HG02840 (cell line): ENCODE measurements around the gene MMP17.

Experiments
- ATAC-seq: cut with Tn5 transposase; IDR thresholded peaks from one replicate; pipeline ENCODE4 v1.9.1; 2021; ENCODE audit warnings: mild to moderate bottlenecking, moderate library complexity, moderate number of reproducible peaks; ENCODE audit not compliant: unreplicated experiment, low FRiP score

MMP17 gene

DNA sequence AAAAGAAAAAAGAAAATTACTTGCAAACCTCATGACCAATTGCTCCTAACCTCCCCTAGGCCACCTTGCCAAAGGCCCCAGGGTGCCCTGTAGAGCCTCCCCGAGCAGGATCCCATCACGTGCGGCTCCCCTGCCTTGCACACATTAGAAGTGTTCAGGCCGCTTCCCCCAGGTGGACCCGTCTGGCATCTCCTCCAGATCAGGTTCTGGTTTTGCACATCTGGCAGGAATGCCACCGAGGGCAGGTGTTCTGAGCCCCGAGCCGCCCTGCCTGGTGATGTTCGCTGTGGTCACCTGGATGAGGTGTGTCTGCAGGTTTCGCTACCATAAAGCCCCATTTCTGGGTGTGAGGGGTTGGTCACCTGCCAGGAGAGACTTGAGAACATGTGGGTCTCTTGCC is 19.3 kb downstream of the MMP17 start:
- no peak for ATAC-seq

DNA sequence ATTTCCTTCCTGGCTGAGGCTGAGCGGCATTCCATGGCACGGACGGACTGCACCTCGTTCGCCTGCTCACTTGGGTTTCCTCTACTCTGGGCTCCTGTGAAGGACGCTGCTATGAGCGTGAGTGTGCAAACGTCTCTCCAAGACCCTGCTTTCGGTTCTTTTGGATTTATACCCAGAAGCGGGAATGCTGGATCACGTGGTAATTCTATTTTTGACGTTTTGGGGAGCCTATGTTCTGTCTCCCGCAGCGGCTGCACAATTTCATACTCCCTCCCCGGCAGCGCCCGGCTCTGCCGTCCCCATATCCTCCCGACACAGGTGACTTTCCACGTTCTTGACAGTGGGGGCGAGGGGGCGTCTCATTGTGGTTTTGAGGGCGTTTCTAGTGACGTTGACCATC is 20.6 kb downstream of the MMP17 start:
- ATAC-seq: no peak

DNA sequence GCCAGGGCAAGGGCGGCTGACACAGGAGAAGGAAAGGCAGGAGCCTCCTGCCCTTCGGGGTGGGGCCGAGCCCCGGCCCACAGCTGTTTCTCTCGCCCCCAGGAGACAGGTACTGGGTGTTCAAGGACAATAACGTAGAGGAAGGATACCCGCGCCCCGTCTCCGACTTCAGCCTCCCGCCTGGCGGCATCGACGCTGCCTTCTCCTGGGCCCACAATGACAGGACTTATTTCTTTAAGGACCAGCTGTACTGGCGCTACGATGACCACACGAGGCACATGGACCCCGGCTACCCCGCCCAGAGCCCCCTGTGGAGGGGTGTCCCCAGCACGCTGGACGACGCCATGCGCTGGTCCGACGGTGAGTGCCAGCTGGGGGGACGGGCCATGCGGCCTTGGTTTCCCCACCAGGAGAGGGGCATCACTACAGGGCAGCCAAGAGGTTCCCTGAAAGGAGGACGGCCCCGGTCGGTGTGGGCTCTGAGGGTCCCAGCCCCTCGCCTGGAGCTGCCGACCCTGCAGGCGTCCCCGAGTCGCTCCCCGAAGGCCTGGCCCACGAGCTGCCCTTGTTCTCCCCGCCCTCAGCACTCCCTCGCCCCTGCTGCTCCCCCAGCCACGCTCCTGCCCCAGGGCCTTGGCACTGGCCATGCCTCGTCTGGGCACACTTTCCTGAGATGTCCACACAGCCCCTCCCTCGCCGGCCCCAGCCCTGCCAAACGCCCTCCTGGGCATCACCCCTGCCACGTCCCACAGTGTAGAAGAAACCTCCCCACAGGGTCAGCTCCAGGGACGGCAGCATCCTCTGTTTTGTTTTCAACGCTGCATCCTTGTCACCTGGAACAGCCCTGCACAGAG is 21.7 kb downstream of the MMP17 start:
- no peak for ATAC-seq

DNA sequence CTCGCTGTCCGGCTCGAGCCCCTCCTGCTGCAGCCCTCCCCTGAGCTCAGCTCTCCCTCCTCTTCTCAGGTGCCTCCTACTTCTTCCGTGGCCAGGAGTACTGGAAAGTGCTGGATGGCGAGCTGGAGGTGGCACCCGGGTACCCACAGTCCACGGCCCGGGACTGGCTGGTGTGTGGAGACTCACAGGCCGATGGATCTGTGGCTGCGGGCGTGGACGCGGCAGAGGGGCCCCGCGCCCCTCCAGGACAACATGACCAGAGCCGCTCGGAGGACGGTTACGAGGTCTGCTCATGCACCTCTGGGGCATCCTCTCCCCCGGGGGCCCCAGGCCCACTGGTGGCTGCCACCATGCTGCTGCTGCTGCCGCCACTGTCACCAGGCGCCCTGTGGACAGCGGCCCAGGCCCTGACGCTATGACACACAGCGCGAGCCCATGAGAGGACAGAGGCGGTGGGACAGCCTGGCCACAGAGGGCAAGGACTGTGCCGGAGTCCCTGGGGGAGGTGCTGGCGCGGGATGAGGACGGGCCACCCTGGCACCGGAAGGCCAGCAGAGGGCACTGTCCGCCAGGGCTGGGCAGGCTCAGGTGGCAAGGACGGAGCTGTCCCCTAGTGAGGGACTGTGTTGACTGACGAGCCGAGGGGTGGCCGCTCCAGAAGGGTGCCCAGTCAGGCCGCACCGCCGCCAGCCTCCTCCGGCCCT is 22.8 kb downstream of the MMP17 start:
- no peak for ATAC-seq

DNA sequence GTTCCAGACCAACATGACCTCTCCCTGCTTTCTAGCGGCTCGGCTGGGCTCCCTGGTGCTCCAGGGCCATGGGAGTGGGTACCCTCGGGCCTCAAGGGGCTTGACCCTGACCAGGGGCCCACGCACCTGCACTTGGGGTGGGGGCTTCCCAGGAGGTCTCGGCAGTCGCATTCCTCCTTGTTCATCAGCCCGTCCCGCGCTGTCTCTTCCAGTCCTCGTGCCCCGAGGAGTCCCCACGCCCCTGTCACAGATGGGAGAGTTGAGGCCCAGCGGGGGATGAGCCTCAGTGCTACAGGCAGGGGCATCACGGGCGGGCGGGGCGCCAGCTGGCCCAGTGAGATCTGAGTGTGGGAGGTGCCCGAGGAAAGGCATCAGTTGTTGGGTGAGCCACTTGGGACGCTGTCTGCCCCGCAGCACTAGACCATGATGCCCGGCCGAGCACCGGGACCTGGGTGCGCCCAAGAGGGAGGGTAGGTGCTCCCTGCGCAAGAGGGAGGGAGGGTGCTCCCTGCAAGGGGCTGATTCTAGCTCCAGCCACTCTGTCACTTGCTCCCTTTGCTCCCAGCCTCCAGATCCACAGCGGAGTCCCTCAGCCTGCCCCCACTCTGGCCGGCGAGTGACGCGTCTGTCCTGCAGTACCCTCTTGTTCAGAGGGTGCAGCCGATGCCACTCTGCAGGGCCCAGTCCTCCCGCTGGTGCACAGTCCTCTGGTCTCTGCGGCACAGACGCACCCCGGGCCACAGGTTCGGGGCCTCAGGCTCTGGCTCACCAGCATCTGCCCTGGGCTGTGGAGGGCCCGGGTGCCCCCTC is 23.8 kb downstream of the MMP17 start:
- ATAC-seq: no peak

DNA sequence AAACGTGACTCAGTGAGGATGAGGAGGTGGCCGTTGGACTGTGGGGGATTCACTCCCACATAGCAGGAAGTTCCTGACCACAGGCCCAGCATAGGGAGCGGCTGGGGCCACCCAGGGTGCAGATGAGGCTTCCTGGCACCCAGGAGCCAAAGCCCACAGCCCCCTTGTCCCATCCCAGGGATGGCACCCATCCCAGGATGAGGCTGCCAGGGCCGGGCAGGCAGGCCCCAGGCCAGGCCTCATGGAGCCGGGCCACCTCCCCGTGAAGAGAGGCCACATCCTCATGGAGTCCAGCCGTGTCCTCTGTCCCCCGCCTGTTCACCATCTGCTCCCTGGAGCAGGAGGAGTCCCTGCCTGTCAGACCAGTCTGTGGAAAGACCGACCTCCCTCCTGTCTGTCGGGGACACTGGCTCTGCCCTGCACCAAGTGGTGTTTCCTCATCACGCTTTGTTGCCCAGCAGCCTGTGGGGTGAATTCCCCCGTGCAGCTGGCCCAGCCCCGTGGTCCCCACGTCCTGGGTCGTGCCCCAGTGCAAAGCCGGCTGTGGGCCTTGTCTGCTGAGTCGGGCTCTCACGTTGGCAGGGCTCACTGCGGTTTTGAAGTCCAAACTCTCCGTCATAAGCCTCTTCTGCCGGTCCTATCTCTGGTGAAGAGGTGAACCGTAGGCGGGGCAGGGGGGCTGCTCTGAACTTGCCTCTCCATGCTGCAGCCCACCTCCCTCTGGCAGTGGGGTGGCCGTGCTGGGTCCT is 24.5 kb downstream of the MMP17 start:
- no peak for ATAC-seq

DNA sequence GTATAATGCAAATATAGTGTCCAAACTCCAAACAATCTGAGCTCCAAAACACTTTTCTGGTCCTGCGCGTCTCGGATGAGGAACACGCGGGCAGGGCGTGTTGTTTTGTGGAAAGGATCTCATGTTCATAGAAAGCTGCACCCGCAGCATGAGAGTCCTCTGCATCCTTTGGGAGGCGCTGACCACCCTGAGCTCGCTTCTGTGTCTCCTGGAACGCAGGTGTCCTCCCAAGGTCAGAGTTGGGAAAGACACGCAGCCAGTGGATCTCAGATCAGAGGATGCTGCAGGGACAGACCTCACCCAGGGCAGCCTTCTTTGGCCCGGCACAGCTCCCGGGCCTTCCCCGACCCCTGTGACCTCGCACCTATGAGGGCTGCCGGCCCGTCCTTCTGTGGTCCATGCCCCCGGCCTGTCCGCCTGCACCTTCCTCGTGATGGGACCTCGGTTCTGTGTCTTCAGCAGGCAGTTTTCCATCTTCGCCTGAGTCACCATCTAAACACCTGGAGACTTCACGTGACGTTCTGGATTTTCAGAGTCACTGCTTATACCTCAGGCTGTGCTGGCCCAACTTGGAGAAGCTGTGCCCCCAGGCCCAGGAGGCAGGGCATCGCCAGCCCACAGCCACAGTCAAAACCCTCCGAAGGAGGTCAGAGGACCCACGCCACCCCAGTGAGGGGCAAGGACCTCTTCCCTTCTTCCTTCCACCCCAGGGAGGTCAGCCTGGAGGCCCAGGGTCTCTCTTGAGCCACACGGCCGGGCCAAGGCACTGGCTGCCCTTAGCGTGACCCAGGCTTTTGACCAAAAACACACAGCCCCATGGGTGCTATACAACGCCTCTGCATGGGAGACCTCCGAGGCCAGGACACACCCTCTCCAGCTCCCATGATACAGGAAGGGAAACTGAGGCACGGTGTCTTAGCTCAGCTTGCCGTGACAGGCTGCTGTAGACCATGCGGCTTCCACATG is 25.9 kb downstream of the MMP17 start:
- no peak for ATAC-seq

DNA sequence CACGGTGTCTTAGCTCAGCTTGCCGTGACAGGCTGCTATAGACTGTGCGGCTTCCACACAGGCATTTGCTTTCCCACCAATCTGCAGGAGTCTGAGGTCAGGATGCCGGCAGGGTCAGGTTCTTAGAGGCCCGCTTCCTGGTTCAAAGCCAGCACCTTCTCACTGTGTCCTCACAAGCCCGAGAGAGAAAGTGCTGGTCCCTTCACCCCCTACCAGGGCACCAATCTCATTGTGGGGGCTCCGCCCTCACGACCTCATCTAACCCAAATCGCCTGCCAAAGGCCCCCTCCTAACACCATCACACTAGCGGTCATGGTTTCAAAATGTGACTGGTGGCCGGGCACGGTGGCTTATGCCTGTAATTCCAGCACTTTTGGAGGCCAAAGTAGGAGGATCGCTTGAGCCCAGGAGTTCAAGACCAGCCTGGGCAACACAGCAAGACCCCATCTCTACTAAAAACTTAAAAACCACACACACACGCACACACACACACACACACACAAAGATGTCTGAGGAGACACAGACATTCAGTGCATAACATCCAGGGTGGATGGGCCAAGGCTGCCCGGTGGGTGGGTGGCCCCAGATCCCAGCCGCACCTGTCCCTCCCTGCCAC is 26.8 kb downstream of the MMP17 start:
- no peak for ATAC-seq

DNA sequence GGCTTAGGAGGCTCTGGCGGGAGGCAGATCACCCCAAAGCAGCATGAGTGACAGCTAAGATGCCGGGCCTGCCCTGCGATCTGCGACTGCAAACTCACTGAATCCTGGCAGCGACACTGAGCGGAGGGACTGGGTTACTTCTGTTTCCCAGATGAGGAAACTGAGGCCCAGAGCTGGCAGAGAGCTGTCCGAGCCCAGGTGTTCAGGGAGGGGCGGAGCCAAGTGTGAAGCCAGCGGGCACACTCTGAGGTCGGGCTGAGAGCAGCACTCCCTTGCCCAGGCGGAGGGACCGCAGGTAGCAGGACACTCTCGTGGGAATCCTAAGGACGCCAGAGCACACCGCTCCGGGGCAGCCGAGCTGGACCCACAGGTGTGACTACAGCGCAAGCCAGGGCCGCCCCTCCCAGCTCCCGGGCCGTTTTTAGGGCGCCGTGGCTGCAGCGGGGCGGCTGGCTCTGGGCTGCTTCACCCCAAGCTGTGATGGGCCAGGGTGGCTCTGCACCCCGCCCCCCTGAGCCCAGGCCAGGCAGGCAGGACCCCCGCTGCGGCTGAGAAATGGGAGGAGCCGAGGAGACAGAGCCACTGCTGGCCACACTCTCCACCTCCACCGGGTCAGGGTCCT is 27.4 kb downstream of the MMP17 start:
- no peak for ATAC-seq

DNA sequence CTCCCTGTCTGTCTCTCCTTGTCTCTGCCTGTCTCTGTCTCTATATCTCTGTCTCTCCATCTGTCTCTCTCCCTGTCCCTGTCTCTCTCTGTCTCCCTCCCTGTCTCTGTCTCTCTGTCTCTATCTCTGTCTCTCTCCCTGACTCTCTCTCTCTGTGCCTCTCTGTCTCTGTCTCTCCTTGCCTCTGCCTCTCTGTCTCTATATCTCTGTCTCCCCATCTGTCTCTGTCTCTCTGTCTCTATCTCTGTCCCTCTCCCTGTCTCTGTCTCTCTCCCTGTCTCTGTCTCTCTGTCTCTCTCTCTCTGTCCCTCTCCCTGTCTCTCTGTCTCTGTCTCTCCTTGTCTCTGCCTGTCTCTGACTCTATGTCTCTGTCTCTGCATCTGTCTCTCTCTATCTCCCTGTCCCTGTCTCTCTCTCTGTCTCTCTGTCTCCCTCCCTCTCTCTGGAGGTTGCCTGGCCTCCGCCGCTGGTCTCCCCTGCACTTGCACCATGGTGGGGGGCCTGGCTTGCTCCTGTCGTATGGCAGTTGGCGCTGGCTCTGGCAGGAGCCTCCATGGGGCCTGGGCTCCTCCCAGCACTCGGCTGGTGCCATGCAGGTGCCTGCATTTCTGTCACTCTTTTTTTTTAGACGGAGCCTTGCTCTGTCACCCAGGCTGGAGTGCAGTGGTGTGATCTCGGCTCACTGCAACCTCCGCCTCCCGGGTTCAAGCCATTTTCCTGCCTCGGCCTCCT is 28.3 kb downstream of the MMP17 start:
- ATAC-seq: no peak

DNA sequence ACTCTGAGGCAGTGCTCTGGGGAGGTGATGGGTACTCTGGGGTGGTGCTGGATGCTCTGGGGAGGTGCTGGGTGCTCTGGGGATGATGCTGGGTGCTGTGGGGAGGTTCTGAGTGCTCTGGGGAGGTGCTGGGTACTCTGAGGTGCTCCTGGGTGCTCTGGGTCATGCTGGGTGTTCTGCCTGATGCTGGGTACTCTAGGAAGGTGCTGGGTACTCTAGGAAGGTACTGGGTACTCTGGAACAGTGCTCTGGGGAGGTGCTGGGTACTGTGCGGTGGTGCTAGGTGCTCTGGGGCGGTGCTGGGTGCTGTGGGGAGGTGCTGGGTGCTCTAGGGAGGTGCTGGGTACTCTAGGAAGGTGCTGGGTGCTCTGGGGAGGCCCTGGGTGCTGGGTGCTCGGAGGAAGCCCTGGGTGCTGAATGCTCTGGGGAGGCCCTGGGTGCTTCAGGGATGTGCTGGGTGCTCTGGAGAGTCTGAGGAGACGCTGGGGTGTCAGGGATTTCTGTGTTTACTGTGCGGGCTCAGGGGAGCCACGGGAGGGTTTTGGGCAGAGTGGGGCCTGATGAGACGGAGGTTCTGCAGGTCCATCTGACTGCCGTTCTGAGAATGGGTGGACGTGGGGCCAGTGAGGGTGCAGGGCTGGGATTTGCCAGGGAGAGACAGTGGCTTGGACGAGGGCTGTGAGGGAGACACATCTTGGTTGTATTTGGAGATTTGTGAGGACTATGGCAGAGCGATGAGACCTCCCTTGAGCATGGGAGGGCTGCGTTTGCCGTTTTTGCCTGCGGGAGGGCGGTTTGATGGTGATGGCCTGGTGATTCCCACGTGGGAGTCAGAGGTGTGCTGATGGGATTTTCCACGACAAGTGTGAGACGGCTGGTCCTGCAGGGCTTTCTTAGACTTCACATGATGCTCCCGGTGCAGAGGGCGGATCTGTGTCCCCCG is 30.0 kb downstream of the MMP17 start:
- no peak for ATAC-seq

DNA sequence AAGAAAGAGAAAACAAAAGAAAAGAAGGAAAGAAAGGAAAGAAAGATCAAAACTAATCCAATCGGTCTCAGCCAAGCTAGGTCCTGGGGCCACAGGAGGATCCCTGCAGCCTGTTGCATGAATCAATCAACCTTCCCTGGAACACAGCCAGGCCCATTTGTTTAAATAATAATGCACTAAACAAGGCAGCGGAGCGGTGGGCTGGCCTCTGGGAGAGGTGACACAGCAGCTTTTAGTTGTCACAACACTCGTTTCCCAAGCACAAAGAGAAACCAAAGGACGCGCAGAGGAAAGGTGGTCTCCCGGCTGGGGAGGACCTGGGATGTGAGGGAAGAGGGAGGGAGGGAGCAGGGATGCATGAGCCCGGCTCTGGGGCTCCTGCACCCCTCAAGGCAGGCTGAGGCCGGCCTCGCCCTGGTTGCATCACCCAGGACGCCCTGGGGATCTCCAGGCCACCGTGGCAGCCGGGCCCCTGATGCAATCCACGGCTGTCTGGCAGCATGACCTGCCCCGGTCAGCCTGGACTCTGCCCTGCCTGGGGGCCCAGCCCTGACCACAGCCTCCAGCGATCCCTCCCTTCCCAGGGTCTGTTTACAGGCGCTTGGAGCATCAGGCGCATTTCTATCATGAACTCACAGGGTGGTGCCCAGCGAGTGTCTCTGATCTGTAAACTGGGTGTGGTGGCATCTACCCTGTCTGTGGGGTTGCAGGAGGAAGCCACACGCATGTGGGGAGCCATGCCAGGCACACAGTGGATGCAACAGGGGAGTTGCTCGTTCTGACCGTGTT is 32.5 kb downstream of the MMP17 start:
- ATAC-seq: no peak

DNA sequence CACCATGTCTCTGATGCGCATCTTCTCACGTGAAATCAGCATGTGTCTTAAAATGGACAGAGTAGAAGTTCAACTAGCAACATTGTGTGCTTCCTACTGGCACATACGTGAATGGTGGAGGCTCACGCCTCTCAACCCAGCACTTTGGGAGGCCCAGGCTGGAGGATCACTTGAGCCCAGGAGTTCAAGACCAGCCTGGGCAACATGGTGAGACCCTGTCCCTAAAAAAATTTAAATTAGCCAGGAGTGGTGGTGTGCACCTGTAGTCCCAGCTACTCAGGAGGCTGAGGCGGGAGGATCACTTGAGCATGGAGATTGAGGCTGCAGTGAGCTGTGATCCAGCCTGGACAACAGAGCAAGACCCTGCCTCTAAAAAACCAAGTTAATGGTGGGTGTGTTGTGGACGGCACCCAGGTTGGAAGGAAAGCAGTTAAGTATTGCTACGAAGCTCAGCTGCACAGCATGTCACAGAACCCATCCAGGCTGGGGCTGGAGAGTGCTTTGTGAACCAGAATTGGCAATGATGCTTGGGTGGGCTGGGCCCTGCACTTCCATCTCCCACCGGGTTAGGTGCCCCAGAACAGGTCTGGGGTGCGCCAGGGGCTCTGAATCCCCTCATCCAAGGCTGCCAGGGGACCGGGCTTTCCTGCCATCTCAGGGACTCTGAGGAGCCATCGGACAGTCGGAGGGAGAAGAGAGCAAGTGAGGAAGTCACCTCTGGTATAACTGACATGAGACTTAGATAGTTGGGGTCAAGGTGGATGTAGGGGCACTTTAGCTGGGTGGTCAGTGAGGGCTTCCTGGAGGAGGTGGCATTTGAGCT is 33.3 kb downstream of the MMP17 start:
- no peak for ATAC-seq

DNA sequence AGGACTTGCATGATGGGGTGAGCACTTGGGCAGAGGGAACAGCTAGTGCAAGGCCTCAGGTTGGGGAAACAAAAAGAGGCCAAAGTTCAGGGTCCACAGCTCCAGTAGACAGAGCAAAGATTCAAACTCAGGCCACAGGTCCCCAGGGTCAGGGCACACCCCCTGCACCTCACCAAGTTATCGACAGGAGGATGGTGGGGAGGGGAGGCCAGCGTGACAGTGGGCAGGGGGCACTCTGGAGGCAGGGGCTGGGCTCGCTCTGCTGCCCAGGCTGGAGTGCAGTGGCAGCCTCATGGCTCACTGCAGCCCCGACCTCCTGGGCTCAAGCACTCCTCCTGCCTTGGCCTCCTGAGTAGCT is 33.9 kb downstream of the MMP17 start:
- ATAC-seq: no peak

DNA sequence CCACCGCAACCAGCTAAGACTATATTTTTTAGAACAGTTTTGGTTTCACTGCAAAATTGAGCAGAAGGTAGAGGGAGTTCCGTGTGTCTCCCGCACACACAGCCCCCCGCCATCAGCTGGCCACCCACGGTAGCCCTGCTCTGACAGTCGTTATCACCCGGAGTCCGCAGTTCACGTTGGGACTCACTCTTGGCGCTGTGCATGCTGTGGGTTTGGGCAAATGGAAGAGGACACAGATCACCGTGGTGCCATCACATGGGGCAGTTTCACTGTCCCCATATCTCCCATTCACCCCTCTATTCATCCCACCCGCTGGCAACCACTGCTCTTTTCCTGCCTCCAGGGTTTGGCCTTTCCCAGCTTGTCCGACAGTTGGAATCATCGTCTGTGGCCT is 34.4 kb downstream of the MMP17 start:
- ATAC-seq: no peak
